T-cell (primary cell): Measurements from ENCODE around the gene FAM228B. TPM values are rescaled to one million over a fixed set of nuclear protein-coding genes. Genes with fewer than 3 reads are reported as not detected.

Experiments
- ATAC-seq, 4 experiments: fragments of 200-7000 bp in 3 of 4; fragments of 150-1000 bp in 1 of 4; cut with Tn5 transposase; replicated peaks in 1 of 4; 1 replicate in 3 of 4; 2 replicates in 1 of 4; pipeline ENCODE4 v1.10.0; 2021; ENCODE audit warnings: moderate library complexity in 3 of 4, mild to moderate bottlenecking in 2 of 4, moderate number of reproducible peaks in 1 of 4
- CTCF ChIA-PET, 2 donors: fragments of 300-600 bp; sonication (Branson Sonifier 250); formaldehyde crosslinking; loops; one replicate each; lab custom pipeline; 2022; ENCODE audit warnings: antibody characterized with exemption in 2 of 2; lab: Charles Lee
- POLR2A ChIA-PET, 2 donors: fragments of 300-600 bp; sonication (Branson Sonifier 250); formaldehyde crosslinking; loops; one replicate each; lab custom pipeline; 2022; ENCODE audit warnings: antibody characterized with exemption in 2 of 2; lab: Charles Lee
- DNase-seq, 35 experiments: peaks; one replicate each; pipeline versions ENCODE4 v3.0.0 to v3.0.0-alpha.2; 2013 to 2023
- H3K27ac ChIP-seq: one replicate; pipeline ENCODE4 v1.5.1; 2013; ENCODE audit warnings: low read length
- H3K27me3 ChIP-seq, 2 experiments: replicated peaks in 1 of 2; 1 replicate in 1 of 2; 2 replicates in 1 of 2; pipeline versions ENCODE4 v1.6.1 to v1.7.0; 2013; ENCODE audit warnings: low read length in 1 of 2, mixed read lengths in 1 of 2; ENCODE audit not compliant: control insufficient read depth in 2 of 2, insufficient read depth in 2 of 2; ENCODE audit errors: extremely low read depth in 1 of 2
- H3K36me3 ChIP-seq, 2 donors: 1 replicate in 1 of 2; 2 replicates in 1 of 2; pipeline versions ENCODE4 v1.6.1 to v1.7.0; 2013; ENCODE audit warnings: low read length in 1 of 2; ENCODE audit not compliant: control insufficient read depth in 2 of 2, insufficient read depth in 1 of 2; ENCODE audit errors: extremely low read depth in 1 of 2
- H3K4me1 ChIP-seq, 2 experiments: 1 replicate in 1 of 2; 2 replicates in 1 of 2; pipeline versions ENCODE4 v1.6.1 to v1.7.0; 2013; ENCODE audit warnings: low read length in 2 of 2, mixed read lengths in 1 of 2; ENCODE audit not compliant: insufficient read depth in 2 of 2, control insufficient read depth in 1 of 2; ENCODE audit errors: extremely low read depth in 1 of 2
- H3K4me3 ChIP-seq, 2 donors: 1 replicate in 1 of 2; 2 replicates in 1 of 2; pipeline versions ENCODE4 v1.5.1 to v1.7.0; 2013; ENCODE audit warnings: mild to moderate bottlenecking in 2 of 2, low read length in 1 of 2, moderate library complexity in 1 of 2; ENCODE audit not compliant: control insufficient read depth in 1 of 2; ENCODE audit errors: extremely low read depth in 1 of 2
- H3K9me3 ChIP-seq: 2 replicates; pipeline ENCODE4 v1.7.0; 2013
- H3K27ac Mint-ChIP-seq, 2 donors: one replicate each; pipeline ENCODE4 v1.8.0; 2020 to 2021; ENCODE audit warnings: mild to moderate bottlenecking in 2 of 2, mixed read lengths in 2 of 2
- H3K27me3 Mint-ChIP-seq, 2 donors: one replicate each; pipeline ENCODE4 v1.8.0; 2021 to 2022; ENCODE audit warnings: mixed read lengths in 2 of 2
- H3K36me3 Mint-ChIP-seq: one replicate; pipeline ENCODE4 v1.8.0; 2021; ENCODE audit warnings: mixed read lengths
- H3K4me1 Mint-ChIP-seq, 3 donors: one replicate each; pipeline ENCODE4 v1.8.0; 2020 to 2022; ENCODE audit warnings: mixed read lengths in 3 of 3, mild to moderate bottlenecking in 1 of 3
- H3K4me3 Mint-ChIP-seq, 3 donors: one replicate each; pipeline ENCODE4 v1.8.0; 2020 to 2022; ENCODE audit warnings: mild to moderate bottlenecking in 3 of 3, mixed read lengths in 3 of 3, moderate library complexity in 3 of 3
- H3K9me3 Mint-ChIP-seq, 3 donors: one replicate each; pipeline ENCODE4 v1.8.0; 2020 to 2022; ENCODE audit warnings: mixed read lengths in 3 of 3
- WGBS: methylation state at CpG from one replicate; pipeline ENCODE4 v1.1.5; 2013; ENCODE audit warnings: missing lambda C conversion rate; ENCODE audit not compliant: insufficient coverage; 5-methylcytosine and 5-hydroxymethylcytosine counted together
- total RNA-seq, 35 experiments: library from RNA in 6 of 35; stranded (reverse) in 6 of 35; fragments of 120-200 nt in 1 of 35; gene quantifications; one replicate each; pipeline versions ENCODE4 v1.2.1 to v1.2.4 and lab custom pipeline; 2013 to 2026

The FAM228B gene
- total RNA-seq, 5 donors from 2014 or later (not counting 1 experiment from before 2014, with no cell fraction given), result 16.4 to 24.7 (median 18.5) TPM

DNA sequence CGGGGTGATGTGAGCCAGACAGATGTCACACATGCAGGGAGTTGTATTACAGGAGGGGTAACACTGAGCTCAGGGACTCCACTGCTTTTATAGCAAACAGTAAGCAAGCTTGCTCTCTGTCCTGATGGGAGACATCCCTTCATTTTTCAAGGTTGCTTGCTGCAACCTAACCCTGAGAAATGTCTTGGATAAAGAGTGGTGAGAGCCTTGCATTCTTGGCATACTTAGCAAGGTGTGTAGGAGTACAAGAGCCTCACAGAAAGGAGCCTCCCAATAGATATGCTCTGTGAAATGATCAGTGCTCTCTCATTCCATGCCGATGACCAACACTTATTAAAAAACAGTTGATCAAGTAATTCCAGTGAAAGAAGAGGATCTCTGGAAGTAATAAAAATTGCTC lies 8.2 kb upstream of the FAM228B start:
- ChIA-PET POLR2A (interaction anchor here in 1 of 2 donors (0.5 kb wide), 1 partner anchor 9 kb away, joined by 4 read pairs; no protein-coding TSS in a partner anchor), CTCF (no interaction called here)
- no peak overlapping the region for H3K27ac Mint-ChIP-seq
- Histone ChIP-seq H3K9me3 (no peaks in the 10 kb centered on the region), H3K27ac (no peak overlapping the region), H3K27me3 (no peaks in the 10 kb centered on the region), H3K4me1 (no peaks in the 10 kb centered on the region), H3K36me3 (no peaks in the 10 kb centered on the region), H3K4me3 (no peak overlapping the region)
- no peaks in the 10 kb centered on the region for H3K4me1 Mint-ChIP-seq
- no peak for ATAC-seq
- H3K4me3 Mint-ChIP-seq, result no peak overlapping the region
- no peak for DNase-seq
- H3K27me3 Mint-ChIP-seq, result no peaks in the 10 kb centered on the region
- peaks cover 11% of the 10 kb centered on the region for H3K36me3 Mint-ChIP-seq
- no peaks in the 10 kb centered on the region for H3K9me3 Mint-ChIP-seq
- no CpG with 5 or more reads among the region's 2 CpGs for WGBS

DNA sequence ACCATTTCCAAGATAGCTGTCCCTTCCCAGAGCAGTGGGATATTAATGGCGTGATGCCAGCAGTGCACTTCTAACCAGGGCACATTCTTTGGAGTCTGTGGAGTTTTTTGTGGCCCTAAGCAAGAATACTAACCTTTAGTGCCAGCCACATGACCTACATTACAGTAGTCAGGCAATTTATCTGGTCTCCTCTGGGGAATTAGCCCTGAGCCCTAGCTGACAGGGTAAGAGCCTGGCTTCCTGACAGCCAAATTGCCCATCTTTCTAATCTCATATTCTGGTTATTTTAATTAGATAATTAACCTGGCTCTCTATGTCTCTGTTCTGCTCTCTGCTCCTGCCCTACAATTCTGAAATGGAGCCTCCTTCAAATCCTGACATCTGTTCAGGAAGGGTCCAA lies 5.4 kb upstream of the FAM228B start:
- Mint-ChIP-seq H3K27me3 (no peaks in the 10 kb centered on the region), H3K27ac (no peak overlapping the region), H3K4me1 (peaks cover 5 to 6% (median 5%) of the 10 kb centered on the region in 3 donors), H3K9me3 (no peaks in the 10 kb centered on the region), H3K36me3 (peaks cover 8% of the 10 kb centered on the region), H3K4me3 (no peak overlapping the region)
- Histone ChIP-seq H3K27me3 (peaks cover 0 to 2% of the 10 kb centered on the region in 2 experiments), H3K27ac (no peak overlapping the region), H3K36me3 (no peaks in the 10 kb centered on the region), H3K9me3 (no peaks in the 10 kb centered on the region), H3K4me3 (no peak overlapping the region), H3K4me1 (peaks cover 0 to 2% of the 10 kb centered on the region in 2 experiments)
- ChIA-PET CTCF (no interaction called here), POLR2A (no interaction called here)
- no peak for DNase-seq
- ATAC-seq, result no peak
- no CpG with 5 or more reads among the region's 1 CpG for WGBS

DNA sequence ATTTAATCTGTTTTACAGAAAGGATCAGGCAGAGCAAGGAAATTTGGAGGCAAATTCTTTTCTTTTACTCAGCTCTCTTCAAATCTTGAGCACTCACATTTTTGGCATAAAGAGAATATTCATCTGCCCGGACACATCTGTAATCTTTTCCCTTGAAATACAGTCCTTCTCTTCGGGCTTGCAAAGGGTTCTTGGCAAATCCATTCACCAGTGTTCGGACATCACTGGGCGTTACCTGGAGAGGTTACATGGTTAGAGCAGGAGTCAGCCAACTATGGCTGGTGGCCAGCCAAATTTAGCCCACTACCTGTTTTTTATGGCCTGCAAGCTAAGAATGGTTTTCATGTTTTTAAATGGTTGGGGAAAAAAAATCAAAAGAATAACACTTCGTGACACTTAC lies 2.2 kb upstream of the FAM228B start:
- H3K9me3 ChIP-seq, result no peaks in the 10 kb centered on the region
- no peaks in the 10 kb centered on the region for H3K27me3 Mint-ChIP-seq
- no peaks in the 10 kb centered on the region for H3K9me3 Mint-ChIP-seq
- no peak overlapping the region for H3K4me3 Mint-ChIP-seq
- H3K27ac ChIP-seq, result no peak overlapping the region
- ChIA-PET CTCF (interaction anchor here in 1 of 2 donors (0.6 to 2.2 kb wide), 2 partner anchors 36 to 921 kb away, joined by 3 to 7 read pairs; partner anchors contain the start of genes EFR3B and TP53I3), POLR2A (no interaction called here)
- H3K4me1 Mint-ChIP-seq, result peaks cover 11 to 15% (median 14%) of the 10 kb centered on the region in 3 donors
- H3K36me3 Mint-ChIP-seq, result no peaks in the 10 kb centered on the region
- no peak overlapping the region for H3K4me3 ChIP-seq
- WGBS, result 93% methylated on average over 3 of the region's 5 CpGs
- H3K27me3 ChIP-seq, result peaks cover 0 to 3% of the 10 kb centered on the region in 2 experiments
- H3K36me3 ChIP-seq, result no peaks in the 10 kb centered on the region
- H3K27ac Mint-ChIP-seq, result no peak overlapping the region
- DNase-seq (no peak), ATAC-seq (no peak)
- peaks cover 4 to 9% of the 10 kb centered on the region in 2 experiments for H3K4me1 ChIP-seq

DNA sequence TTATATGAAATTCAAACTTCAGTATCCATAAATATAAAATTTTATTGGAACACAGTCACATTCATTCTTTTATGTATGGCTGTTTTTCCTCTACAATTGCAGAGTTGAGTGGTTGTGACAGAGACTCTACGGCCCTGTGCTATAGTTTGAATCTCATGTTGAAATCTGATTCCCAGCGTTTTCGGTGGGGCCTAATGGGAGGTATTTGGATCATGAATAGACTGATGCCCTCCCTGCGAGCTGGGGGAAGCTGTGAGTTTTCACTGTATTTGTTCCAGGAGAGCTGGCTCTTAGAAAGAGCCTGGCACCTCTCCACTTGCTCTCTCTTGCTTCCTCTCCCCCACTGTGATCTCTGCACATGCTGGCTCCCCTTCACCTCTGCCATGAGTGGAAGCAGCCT lies 1.8 kb upstream of the FAM228B start:
- peaks cover 11 to 15% (median 14%) of the 10 kb centered on the region in 3 donors for H3K4me1 Mint-ChIP-seq
- H3K4me3 Mint-ChIP-seq, result peak overlapping the region in 1 of 3 donors; percentile 87
- DNase-seq (no peak), ATAC-seq (no peak)
- H3K36me3 Mint-ChIP-seq, result no peaks in the 10 kb centered on the region
- Histone ChIP-seq H3K9me3 (no peaks in the 10 kb centered on the region), H3K27me3 (peaks cover 0 to 3% of the 10 kb centered on the region in 2 experiments), H3K36me3 (no peaks in the 10 kb centered on the region), H3K4me3 (no peak overlapping the region), H3K27ac (no peak overlapping the region), H3K4me1 (peaks cover 4 to 9% of the 10 kb centered on the region in 2 experiments)
- ChIA-PET CTCF (interaction anchor here in 1 of 2 donors (0.6 to 2.2 kb wide), 2 partner anchors 37 to 920 kb away, joined by 3 to 7 read pairs; partner anchors contain the start of genes EFR3B and TP53I3), POLR2A (interaction anchor here in 1 of 2 donors (0.6 kb wide), 1 partner anchor 108 kb away, joined by 3 read pairs; no protein-coding TSS in a partner anchor)
- peak overlapping the region; percentile 23 to 65 for H3K27ac Mint-ChIP-seq
- H3K27me3 Mint-ChIP-seq, result no peaks in the 10 kb centered on the region
- 96% methylated on average over 3 of the region's 4 CpGs for WGBS
- no peaks in the 10 kb centered on the region for H3K9me3 Mint-ChIP-seq

DNA sequence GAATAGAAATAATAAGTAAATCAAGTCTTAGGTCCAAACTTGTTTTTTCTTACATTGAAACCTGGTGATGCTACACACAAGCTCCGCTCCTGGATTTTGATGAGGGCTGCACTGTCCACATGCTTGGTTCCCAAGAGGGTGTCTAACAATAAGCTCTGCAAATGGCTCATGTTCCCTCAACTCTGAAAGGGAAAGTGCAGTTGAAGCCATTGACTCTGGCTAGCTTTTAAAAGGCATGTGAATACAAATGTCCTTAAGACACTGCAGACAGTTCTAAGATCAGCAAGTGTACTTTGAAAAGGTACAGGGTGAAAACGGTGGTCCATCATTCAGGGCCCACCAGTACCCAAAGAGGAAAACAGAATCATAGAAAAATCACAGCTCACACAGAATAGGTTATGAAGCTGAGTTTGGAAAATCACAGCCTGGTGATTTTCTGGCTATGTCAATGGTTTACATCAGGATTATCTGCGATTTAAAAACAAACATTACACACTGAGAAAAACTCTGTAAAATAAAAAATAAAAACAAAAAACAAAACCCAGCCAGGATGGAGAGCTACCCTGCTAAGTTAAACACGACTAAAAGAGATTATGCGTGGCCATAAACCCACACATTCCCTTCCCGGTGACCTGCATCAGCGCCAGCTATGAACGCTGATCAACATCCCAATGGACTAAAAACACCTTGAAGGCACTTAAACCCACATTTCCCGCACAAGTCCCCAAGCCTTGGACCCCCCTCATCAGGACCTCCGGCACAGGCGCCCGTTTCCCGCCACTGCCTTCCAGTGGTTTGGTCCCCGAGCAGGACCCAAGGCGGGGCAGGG lies 689 bp upstream of the FAM228B start:
- ATAC-seq, result no peak
- POLR2A ChIA-PET, result no interaction called here
- H3K4me1 ChIP-seq, result peaks cover 4 to 9% of the 10 kb centered on the region in 2 experiments
- CTCF ChIA-PET, result interaction anchor here in 1 of 2 donors (1.0 to 2.2 kb wide), 2 partner anchors 38 to 46 kb away, joined by 4 to 7 read pairs; partner anchors contain the start of genes SF3B6 and TP53I3
- no peaks in the 10 kb centered on the region for H3K9me3 ChIP-seq
- Mint-ChIP-seq H3K36me3 (no peaks in the 10 kb centered on the region), H3K4me1 (peaks cover 11 to 15% (median 14%) of the 10 kb centered on the region in 3 donors), H3K9me3 (no peaks in the 10 kb centered on the region), H3K27ac (peak overlapping the region; percentile 63 to 74), H3K27me3 (no peaks in the 10 kb centered on the region), H3K4me3 (peak overlapping the region; percentile 80 to 87 (median 82))
- 16% methylated on average over 12 of the region's 15 CpGs for WGBS
- H3K27me3 ChIP-seq, result peaks cover 0 to 3% of the 10 kb centered on the region in 2 experiments
- no peak overlapping the region for H3K27ac ChIP-seq
- H3K4me3 ChIP-seq, result peak overlapping the region; percentile 56 to 64
- H3K36me3 ChIP-seq, result no peaks in the 10 kb centered on the region
- no peak for DNase-seq

DNA sequence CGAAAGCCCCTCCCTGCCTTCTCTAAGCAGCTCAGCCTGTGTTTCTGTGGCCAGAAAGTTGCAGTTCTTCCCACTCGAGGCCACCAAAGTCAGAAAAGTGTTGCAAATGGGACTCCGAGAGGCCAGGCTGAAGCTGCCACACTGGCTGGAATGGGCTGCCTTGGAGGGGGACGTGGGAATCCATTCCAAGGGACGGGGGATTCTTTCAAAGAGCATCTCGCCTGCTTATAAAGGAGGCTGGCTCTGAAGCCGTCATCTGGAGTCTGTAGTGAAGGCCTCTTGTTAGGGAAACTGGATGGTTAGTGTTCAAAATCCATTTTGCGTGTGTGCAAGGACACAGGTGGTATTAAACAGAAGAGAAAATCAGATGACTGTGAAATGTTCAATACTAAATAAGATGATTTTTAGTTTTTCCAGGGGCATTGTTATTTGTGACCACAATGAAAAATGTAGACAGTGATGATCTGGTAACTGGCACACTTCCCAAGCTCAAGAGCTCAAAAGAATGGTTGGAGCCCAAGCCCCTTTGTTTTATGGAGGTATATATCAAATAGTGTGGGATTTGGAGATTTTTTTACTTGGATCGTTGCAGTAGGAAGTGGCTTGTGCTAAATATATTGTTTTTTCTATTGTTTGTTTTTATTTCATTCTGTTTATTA lies 782 bp downstream of the FAM228B start:
- Histone ChIP-seq H3K9me3 (no peaks in the 10 kb centered on the region), H3K27ac (peak overlapping the region; percentile 22), H3K36me3 (no peaks in the 10 kb centered on the region), H3K4me3 (peak overlapping the region; percentile 56 to 64), H3K4me1 (peaks cover 4 to 9% of the 10 kb centered on the region in 2 experiments), H3K27me3 (peaks cover 0 to 3% of the 10 kb centered on the region in 2 experiments)
- ChIA-PET CTCF (no interaction called here), POLR2A (interaction anchor here in 1 of 2 donors (0.7 kb wide), 1 partner anchor 888 kb away, joined by 4 read pairs; no protein-coding TSS in a partner anchor)
- peak in 1 of 4 experiments; percentile 3 for ATAC-seq
- peak overlapping the region; percentile 75 to 87 (median 81) for H3K4me3 Mint-ChIP-seq
- 31% methylated on average over 5 of the region's 9 CpGs for WGBS
- peak in 4 of 35 experiments; percentile 7 to 25 (median 14) for DNase-seq
- no peaks in the 10 kb centered on the region for H3K9me3 Mint-ChIP-seq
- H3K4me1 Mint-ChIP-seq, result peaks cover 12 to 15% (median 14%) of the 10 kb centered on the region in 3 donors
- H3K27ac Mint-ChIP-seq, result peak overlapping the region; percentile 57 to 77
- peaks cover 3% of the 10 kb centered on the region for H3K36me3 Mint-ChIP-seq
- no peaks in the 10 kb centered on the region for H3K27me3 Mint-ChIP-seq
